22Rv1 (cell line): ENCODE data around the gene FRAS1.
"Not testable (repeated sequence)": the region's sequence is repeated elsewhere in the genome, so short reads cannot be mapped to it uniquely, and the experiment has no call there.

Experiments
- H3K27ac ChIP-seq: fragments of 450-650 bp; 2 replicates; pipeline ENCODE4 v1.5.1; 2017
- ZFX ChIP-seq: fragments of 450-650 bp; IDR thresholded peaks from 2 replicates; pipeline ENCODE4 v1.6.1; 2017; ENCODE audit warnings: antibody characterized with exemption, borderline replicate concordance
- TF ChIP-seq, protein P1 (sequence below): fragments of 450-650 bp; IDR thresholded peaks from 2 replicates; pipeline ENCODE4 v1.5.1; 2017; ENCODE audit warnings: mild to moderate bottlenecking

FRAS1 gene

DNA sequence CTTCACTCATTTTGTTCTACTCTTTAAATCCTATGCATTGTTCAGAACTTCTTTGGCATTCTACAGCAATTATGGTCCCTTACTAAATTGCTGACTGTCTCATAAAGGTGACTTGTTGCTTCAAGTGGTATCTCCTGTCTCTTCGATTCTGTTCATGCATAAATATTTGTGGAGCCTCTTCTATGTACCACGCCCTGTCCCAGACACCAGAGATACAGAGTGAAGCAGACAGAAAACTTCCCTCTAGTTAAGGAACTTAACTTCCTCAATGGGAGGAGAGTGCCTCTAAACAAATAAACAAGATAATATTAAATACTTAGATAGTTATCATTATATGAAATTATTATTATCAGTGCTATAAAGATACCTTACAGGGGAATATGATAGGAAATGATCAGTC is 235.7 kb downstream of the FRAS1 start:
- TF ChIP-seq, protein P1, sequence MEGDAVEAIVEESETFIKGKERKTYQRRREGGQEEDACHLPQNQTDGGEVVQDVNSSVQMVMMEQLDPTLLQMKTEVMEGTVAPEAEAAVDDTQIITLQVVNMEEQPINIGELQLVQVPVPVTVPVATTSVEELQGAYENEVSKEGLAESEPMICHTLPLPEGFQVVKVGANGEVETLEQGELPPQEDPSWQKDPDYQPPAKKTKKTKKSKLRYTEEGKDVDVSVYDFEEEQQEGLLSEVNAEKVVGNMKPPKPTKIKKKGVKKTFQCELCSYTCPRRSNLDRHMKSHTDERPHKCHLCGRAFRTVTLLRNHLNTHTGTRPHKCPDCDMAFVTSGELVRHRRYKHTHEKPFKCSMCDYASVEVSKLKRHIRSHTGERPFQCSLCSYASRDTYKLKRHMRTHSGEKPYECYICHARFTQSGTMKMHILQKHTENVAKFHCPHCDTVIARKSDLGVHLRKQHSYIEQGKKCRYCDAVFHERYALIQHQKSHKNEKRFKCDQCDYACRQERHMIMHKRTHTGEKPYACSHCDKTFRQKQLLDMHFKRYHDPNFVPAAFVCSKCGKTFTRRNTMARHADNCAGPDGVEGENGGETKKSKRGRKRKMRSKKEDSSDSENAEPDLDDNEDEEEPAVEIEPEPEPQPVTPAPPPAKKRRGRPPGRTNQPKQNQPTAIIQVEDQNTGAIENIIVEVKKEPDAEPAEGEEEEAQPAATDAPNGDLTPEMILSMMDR = no peak
- TF ChIP-seq ZFX = no peak
- no peak overlapping the region for H3K27ac ChIP-seq

DNA sequence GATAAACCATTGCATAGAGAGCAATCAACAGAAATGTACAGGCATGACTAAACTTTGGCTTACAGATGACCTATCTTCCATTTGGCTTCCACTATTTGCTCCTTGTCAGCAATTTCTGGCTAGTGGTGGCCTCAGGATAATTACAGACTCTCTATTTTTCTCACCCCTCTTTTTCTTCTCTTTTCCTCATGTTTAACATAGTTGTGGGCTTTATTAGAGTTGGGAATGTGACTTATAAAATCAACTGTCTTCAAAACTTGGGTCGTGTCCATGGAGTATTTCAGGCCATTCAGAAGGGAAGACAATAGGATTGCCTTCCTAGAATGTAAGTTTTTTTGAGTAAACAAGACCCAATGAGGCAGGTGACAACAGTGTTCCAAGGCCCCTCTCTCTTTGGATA is 236.2 kb downstream of the FRAS1 start:
- H3K27ac ChIP-seq = no peak overlapping the region
- TF ChIP-seq, protein P1 = no peak
- no peak for TF ChIP-seq ZFX

DNA sequence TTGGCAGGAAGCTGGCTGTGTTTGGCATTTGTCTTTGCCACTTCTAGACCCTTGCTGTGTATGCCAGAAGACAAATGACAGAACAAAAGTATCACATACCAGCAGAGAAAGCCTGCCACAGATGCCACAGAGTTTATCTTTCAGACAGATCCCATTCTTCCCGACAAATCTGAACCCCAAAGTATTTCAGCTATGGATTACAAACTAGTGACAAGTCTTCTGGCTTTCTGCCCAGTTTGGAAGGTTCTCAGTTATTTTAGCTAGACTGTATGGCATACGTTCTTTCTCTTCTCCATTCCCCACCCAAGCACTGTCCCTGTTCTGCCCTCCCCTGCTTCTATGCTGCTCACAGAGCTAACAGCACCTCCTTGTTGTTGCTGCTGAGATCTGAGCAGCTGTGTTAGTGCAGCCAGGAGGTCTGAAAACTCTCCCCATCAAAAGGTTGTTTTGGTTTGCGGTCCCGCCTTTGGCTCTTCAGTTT is 236.7 kb downstream of the FRAS1 start:
- TF ChIP-seq, protein P1 = no peak
- TF ChIP-seq ZFX = no peak
- no peak overlapping the region for H3K27ac ChIP-seq

DNA sequence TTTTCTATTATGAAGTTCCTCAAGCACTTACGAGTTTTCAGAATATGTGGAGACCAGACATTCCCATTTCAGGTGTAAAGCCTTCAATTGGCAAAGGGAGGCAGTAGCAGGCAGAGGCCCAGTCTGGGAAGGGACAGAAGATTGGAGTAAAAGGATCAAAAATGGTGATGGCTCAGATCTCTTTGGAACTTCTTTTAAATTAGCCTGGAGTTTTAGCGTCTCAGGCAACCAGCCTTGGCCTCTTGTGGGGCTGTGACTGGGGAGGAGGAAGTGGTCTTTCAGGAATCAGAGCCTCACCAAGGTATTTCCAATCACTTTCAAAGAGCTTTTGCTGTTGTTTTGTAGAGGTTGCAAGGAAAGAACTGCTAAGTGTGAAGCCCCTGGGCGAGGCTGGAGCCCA is 239.1 kb downstream of the FRAS1 start:
- no peak overlapping the region for H3K27ac ChIP-seq
- TF ChIP-seq ZFX = no peak

DNA sequence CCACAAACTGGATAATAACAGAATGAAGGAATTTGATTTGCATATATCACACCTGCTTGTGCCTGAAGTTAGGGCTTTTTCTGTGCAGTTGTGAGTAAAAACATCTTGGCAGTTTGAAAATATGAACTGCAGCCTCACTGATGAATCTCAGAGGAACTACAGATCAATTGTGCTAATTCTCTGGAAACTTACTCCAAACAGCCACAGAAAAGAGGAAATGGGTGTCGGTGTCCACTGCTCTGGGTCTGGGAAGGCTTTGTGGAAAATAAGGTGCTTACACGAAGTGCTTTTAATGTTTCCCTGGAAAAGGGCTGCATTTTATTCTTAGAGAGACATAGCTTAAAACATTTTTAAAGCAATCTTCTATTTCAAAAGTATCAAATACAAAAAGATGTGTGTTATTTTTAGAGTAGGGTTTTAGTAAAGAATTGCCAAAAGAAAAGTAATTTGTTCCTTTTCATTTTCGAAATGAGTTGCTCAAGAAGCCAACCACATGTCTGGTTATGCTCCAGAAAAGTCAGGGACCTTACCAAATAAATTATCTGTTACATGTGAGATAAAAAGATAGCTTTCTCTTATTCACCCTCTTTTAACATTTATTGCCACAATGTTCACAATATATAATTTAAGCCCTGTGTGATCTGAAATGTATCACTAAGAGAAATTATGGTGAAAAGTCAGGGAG is 240.1 kb downstream of the FRAS1 start:
- H3K27ac ChIP-seq = no peak overlapping the region
- TF ChIP-seq, protein P1 = no peak
- no peak for TF ChIP-seq ZFX

DNA sequence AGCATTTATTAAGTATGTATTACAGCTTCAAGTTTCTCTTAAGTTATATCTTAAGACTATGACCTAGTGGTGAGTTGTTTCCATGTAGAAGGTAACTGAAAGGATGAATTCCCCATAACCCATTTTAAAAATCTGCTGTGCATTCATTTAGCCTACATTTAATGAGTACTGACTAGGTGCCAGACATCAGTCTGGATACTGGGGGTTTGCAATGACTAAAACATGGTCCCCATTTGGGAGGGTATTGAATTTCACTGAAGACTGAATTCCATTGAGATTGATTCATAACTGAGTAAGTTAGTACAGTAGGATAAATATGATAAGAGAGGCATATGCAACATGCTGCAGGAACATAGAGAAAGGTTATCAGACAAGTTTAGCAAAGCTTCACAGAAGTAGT is 241.5 kb downstream of the FRAS1 start:
- H3K27ac ChIP-seq = no peak overlapping the region
- TF ChIP-seq, protein P1 = no peak
- TF ChIP-seq ZFX = no peak

DNA sequence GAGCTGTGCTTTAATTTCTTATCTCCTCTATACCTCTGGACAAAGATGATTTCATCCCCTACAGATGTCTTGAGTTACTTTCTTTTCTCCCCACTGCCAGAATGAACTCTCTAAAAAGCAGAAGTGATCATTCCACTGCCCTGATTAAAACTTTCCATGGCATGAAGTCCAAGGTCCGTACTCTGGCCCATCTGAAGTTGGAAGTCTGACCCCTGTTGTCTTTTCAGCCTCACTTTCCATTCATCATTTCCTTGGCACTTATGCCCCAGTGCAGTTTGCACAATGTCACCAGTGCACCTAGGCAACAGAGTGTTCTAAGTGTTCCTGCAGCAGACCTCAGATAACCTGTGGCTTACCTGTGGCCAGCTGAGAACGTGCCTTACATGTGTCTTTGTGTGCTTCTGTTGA is 242.4 kb downstream of the FRAS1 start:
- no peak overlapping the region for H3K27ac ChIP-seq
- no peak for TF ChIP-seq ZFX
- TF ChIP-seq, protein P1 = no peak

DNA sequence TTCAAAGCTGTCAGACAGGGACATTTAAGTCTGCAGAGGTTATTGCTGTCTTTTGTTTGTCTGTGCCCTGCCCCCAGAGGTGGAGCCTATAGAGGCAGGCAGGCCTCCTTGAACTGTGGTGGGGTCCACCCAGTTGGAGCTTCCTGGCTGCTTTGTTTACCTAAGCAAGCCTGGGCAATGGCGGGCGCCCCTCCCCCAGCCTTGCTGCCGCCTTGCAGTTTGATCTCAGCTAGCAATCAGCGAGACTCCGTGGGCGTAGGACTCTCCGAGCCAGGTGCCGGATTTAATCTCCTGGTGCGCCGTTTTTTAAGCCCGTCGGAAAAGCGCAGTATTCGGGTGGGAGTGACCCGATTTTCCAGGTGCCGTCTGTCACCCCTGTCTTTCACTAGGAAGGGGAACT is 250.1 kb downstream of the FRAS1 start:
- not testable (repeated sequence) for H3K27ac ChIP-seq
